Breast epithelium (tissue), 3 donors: Measurements from ENCODE around the gene CNTNAP2.

Experiments
- POLR2A ChIP-seq: fragments of 450-650 bp; IDR thresholded peaks from one replicate; pipeline ENCODE4 v1.6.1; 2016; ENCODE audit warnings: antibody characterized with exemption, mild to moderate bottlenecking, moderate library complexity
- TF ChIP-seq, protein P1 (sequence below), 3 donors: fragments of 450-650 bp; IDR thresholded peaks; one replicate each; pipeline ENCODE4 v1.5.1; 2016 to 2017; ENCODE audit warnings: antibody characterized with exemption in 3 of 3, mild to moderate bottlenecking in 3 of 3, moderate library complexity in 3 of 3

DNA sequence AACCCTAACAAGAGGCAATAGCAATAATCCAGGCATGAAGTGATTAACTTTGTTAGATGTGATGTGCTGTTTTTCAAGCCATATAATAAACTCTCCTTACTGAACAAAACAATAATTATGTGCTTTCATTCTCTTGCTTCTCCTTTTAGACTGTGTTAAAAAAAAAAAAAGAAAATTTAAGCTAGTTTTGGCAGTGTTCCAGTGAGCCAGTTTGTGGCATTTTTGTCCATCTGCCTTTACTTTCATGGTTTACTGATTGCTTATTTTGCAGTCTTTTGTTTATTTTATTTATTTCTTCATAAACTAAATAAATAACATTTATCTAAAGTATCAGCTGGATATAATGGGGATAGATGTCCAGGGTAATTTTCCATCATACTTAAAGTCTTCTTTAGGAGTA is 625.3 kb downstream of the CNTNAP2 start:
- TF ChIP-seq, protein P1, sequence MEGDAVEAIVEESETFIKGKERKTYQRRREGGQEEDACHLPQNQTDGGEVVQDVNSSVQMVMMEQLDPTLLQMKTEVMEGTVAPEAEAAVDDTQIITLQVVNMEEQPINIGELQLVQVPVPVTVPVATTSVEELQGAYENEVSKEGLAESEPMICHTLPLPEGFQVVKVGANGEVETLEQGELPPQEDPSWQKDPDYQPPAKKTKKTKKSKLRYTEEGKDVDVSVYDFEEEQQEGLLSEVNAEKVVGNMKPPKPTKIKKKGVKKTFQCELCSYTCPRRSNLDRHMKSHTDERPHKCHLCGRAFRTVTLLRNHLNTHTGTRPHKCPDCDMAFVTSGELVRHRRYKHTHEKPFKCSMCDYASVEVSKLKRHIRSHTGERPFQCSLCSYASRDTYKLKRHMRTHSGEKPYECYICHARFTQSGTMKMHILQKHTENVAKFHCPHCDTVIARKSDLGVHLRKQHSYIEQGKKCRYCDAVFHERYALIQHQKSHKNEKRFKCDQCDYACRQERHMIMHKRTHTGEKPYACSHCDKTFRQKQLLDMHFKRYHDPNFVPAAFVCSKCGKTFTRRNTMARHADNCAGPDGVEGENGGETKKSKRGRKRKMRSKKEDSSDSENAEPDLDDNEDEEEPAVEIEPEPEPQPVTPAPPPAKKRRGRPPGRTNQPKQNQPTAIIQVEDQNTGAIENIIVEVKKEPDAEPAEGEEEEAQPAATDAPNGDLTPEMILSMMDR (IDR thresholded peaks at IDR 0.05), result no peak
- TF ChIP-seq POLR2A, result no peak
